GM03348 (cell line): ENCODE results near the gene TRIM63.

Source experiments
- DNase-seq: peaks from one replicate; pipeline ENCODE4 v3.0.0; 2012; ENCODE audit warnings: low spot score

The TRIM63 gene

GRCh38 chr1:26016953-26017545 is 50.4 kb downstream of the TRIM63 start:
- no peak for DNase-seq

- DNase-seq: no peak
Observed at GRCh38 chr1:26016258-26016952, 51.0 kb downstream of the TRIM63 start.

- DNase-seq: peak; percentile 78
Observed at GRCh38 chr1:26015358-26015757, 52.1 kb downstream of the TRIM63 start.

- no peak for DNase-seq
Observed at GRCh38 chr1:26014179-26014578, 53.3 kb downstream of the TRIM63 start.

- DNase-seq: no peak
Observed at GRCh38 chr1:26012864-26013263, 54.6 kb downstream of the TRIM63 start.

GRCh38 chr1:26010825-26011224 is 56.6 kb downstream of the TRIM63 start:
- DNase-seq: no peak

GRCh38 chr1:26009796-26010447 is 57.5 kb downstream of the TRIM63 start:
- no peak for DNase-seq

GRCh38 chr1:26006710-26007109 is 60.7 kb downstream of the TRIM63 start:
- no peak for DNase-seq

GRCh38 chr1:26005434-26006105 is 61.9 kb downstream of the TRIM63 start:
- no peak for DNase-seq

- no peak for DNase-seq
Observed at GRCh38 chr1:26003756-26004155, 63.7 kb downstream of the TRIM63 start.

- no peak for DNase-seq
Observed at GRCh38 chr1:26003262-26003661, 64.2 kb downstream of the TRIM63 start.
